Mucosa of descending colon (tissue), 3 donors: ENCODE results near the gene MGAT5. TPM values are rescaled to one million over a fixed set of nuclear protein-coding genes. Genes with fewer than 3 reads are reported as not detected.

Experiments
- ATAC-seq: fragments of 200-7000 bp; cut with Tn5 transposase; one replicate; pipeline ENCODE4 v1.9.1; 2020; ENCODE audit warnings: mild to moderate bottlenecking, moderate library complexity
- DNase-seq, 3 donors: peaks; one replicate each; pipeline ENCODE4 v3.0.0-alpha.2; 2020
- H3K36me3 ChIP-seq: fragments of 200-600 bp; one replicate; pipeline ENCODE4 v1.8.0; 2021; ENCODE audit warnings: low read depth, mild to moderate bottlenecking
- H3K4me1 ChIP-seq: fragments of 200-600 bp; one replicate; pipeline ENCODE4 v1.8.0; 2021; ENCODE audit warnings: low read depth, mild to moderate bottlenecking
- H3K4me3 ChIP-seq: fragments of 200-600 bp; one replicate; pipeline ENCODE4 v1.8.0; 2021; ENCODE audit warnings: mild to moderate bottlenecking
- H3K9me3 ChIP-seq: fragments of 200-600 bp; one replicate; pipeline ENCODE4 v1.8.0; 2021; ENCODE audit warnings: mild to moderate bottlenecking
- CTCF ChIP-seq: fragments of 200-600 bp; IDR thresholded peaks from one replicate; pipeline ENCODE4 v1.8.0; 2022; ENCODE audit warnings: antibody characterized with exemption, mild to moderate bottlenecking
- intact Hi-C, 2 donors: fragments of 100-400 bp; cut with DNase I in 1 of 2; cut with micrococcal nuclease in 1 of 2; formaldehyde crosslinking; loops; one replicate each; pipeline versions ENCODE4 v1.11.0 to v1.11.1; 2022; cut with DNase I, micrococcal nuclease
- total RNA-seq, 3 donors: library from RNA; stranded (reverse); fragmentation: NEBNext Ultra II Directional in 2 of 3; extraction: Animal tissue kit (Norgen Biotek cat#: 25700) in 2 of 3; gene quantifications; one replicate each; pipeline versions ENCODE4 v1.2.1 to v1.2.4, GENCODE V29; 2021 to 2023
- donor health status: DM: no; HTN: no; CAD: no; lungs with moderate emphysema.
- donor health status: DM: no; HTN: no; CAD: no.
- donor health status: DM: no; HTN: yes; CAD: no.

MGAT5 gene
- total RNA-seq, 3 donors from 2014 or later, result 56.5 to 75.5 (median 69.7) TPM

- no peaks in the 10 kb centered on the region for H3K4me1 ChIP-seq
- H3K9me3 ChIP-seq, result no peaks in the 10 kb centered on the region
- ATAC-seq (no peak), DNase-seq (no peak)
- no peak for TF ChIP-seq CTCF
- H3K36me3 ChIP-seq, result no peaks in the 10 kb centered on the region
- no peak overlapping the region for H3K4me3 ChIP-seq
- intact Hi-C loops, result loop anchor here in 1 of 2 donors (10.0 kb wide), 1 partner anchor 440 kb away; no protein-coding TSS in a partner anchor
These were observed 200.6 kb downstream of the MGAT5 start for GRCh38 chr2:134454426-134454825.

GRCh38 chr2:134454931-134455330, 201.1 kb downstream of the MGAT5 start:
- DNase-seq (no peak), ATAC-seq (no peak)
- Histone ChIP-seq H3K9me3 (no peaks in the 10 kb centered on the region), H3K36me3 (no peaks in the 10 kb centered on the region), H3K4me1 (no peaks in the 10 kb centered on the region), H3K4me3 (no peak overlapping the region)
- no peak for TF ChIP-seq CTCF
- intact Hi-C loops, result loop anchor here in 1 of 2 donors (10.0 kb wide), 1 partner anchor 440 kb away; no protein-coding TSS in a partner anchor

- no peak for TF ChIP-seq CTCF
- ATAC-seq (no peak), DNase-seq (no peak)
- intact Hi-C loops, result loop anchor here in 1 of 2 donors (10.0 kb wide), 1 partner anchor 439 kb away; no protein-coding TSS in a partner anchor
- Histone ChIP-seq H3K4me3 (no peak overlapping the region), H3K9me3 (no peaks in the 10 kb centered on the region), H3K36me3 (no peaks in the 10 kb centered on the region), H3K4me1 (no peaks in the 10 kb centered on the region)
These were observed 201.6 kb downstream of the MGAT5 start for GRCh38 chr2:134455426-134455825.

- H3K4me1 ChIP-seq, result no peaks in the 10 kb centered on the region
- no peaks in the 10 kb centered on the region for H3K9me3 ChIP-seq
- DNase-seq (no peak), ATAC-seq (no peak)
- no peak for TF ChIP-seq CTCF
- intact Hi-C loops, result loop anchor here in 1 of 2 donors (10.0 kb wide), 1 partner anchor 437 kb away; no protein-coding TSS in a partner anchor
- H3K4me3 ChIP-seq, result no peak overlapping the region
- H3K36me3 ChIP-seq, result no peaks in the 10 kb centered on the region
These were observed 203.5 kb downstream of the MGAT5 start for GRCh38 chr2:134457353-134457752.

- Histone ChIP-seq H3K4me3 (no peak overlapping the region), H3K4me1 (no peaks in the 10 kb centered on the region), H3K9me3 (no peaks in the 10 kb centered on the region), H3K36me3 (no peaks in the 10 kb centered on the region)
- ATAC-seq, result no peak
- no peak for DNase-seq
- intact Hi-C loops, result loop anchor here in 1 of 2 donors (10.0 kb wide), 1 partner anchor 437 kb away; no protein-coding TSS in a partner anchor
- no peak for TF ChIP-seq CTCF
These were observed 204.0 kb downstream of the MGAT5 start for GRCh38 chr2:134457765-134458472.
